Progenitor cell of endocrine pancreas (in vitro differentiated cells): Measurements from ENCODE around the gene PSG7. TPM values are rescaled to one million over a fixed set of nuclear protein-coding genes. Genes with fewer than 3 reads are reported as not detected.
"Not testable (repeated sequence)": the region's sequence is repeated elsewhere in the genome, so short reads cannot be mapped to it uniquely, and the experiment has no call there.

ENCODE experiments used
- DNase-seq: peaks from one replicate; pipeline ENCODE4 v3.0.0; 2021; ENCODE audit warnings: low spot score; ENCODE audit not compliant: unreplicated experiment
- H3K27ac Mint-ChIP-seq: 2 replicates; pipeline ENCODE4 v1.8.0; 2021; ENCODE audit warnings: mild to moderate bottlenecking, moderate library complexity, mixed read lengths
- H3K27me3 Mint-ChIP-seq: 2 replicates; pipeline ENCODE4 v1.8.0; 2021; ENCODE audit warnings: mixed read lengths
- H3K36me3 Mint-ChIP-seq: 2 replicates; pipeline ENCODE4 v1.8.0; 2022; ENCODE audit warnings: mixed read lengths; ENCODE audit not compliant: insufficient read depth
- H3K4me1 Mint-ChIP-seq: 2 replicates; pipeline ENCODE4 v1.8.0; 2021; ENCODE audit warnings: low read depth, mixed read lengths
- H3K4me3 Mint-ChIP-seq: 2 replicates; pipeline ENCODE4 v1.8.0; 2021; ENCODE audit warnings: low read depth, mild to moderate bottlenecking, moderate library complexity, mixed read lengths
- H3K9me3 Mint-ChIP-seq: 2 replicates; pipeline ENCODE4 v1.8.0; 2021; ENCODE audit warnings: low read depth, mixed read lengths
- CTCF ChIP-seq: fragments of 200-600 bp; sonication (generic); IDR thresholded peaks from one replicate; pipeline ENCODE4 v1.5.0; 2021; ENCODE audit warnings: antibody characterized with exemption, mild to moderate bottlenecking; ENCODE audit not compliant: unreplicated experiment
- long read RNA-seq: library from polyadenylated mRNA; unstranded; transcript quantifications from one replicate; pipeline ENCODE4 v2.0.0, GENCODE V29; 2020
- total RNA-seq: library from RNA; stranded (reverse); gene quantifications from 2 replicates; pipeline ENCODE4 v1.2.1, GENCODE V29; 2021

Gene PSG7
- total RNA-seq, result not detected in 2 replicates
- long read RNA-seq, result 0 reads

GRCh38 chr19:42937107-42937506 lies at the start of gene PSG7:
Gene PSG7 (minus strand): TSS chr19:42937207. CDS start chr19:42937076, 131 bp downstream.
- H3K27ac Mint-ChIP-seq, H3K27me3 Mint-ChIP-seq, H3K36me3 Mint-ChIP-seq, DNase-seq, H3K4me1 Mint-ChIP-seq, H3K4me3 Mint-ChIP-seq: not testable (repeated sequence)
- H3K9me3 Mint-ChIP-seq, result peaks cover 65% of the 10 kb centered on the region

GRCh38 chr19:42985588-42985987 lies 48.6 kb upstream of the PSG7 start:
- H3K27ac Mint-ChIP-seq, result no peak overlapping the region
- H3K36me3 Mint-ChIP-seq, result peaks cover under 1% of the 10 kb centered on the region
- peaks cover 52% of the 10 kb centered on the region for H3K9me3 Mint-ChIP-seq
- H3K27me3 Mint-ChIP-seq, result no peaks in the 10 kb centered on the region
- DNase-seq, result no peak
- no peak overlapping the region for H3K4me3 Mint-ChIP-seq
- no peak for TF ChIP-seq CTCF
- no peaks in the 10 kb centered on the region for H3K4me1 Mint-ChIP-seq

- not testable (repeated sequence) for H3K27me3 Mint-ChIP-seq, H3K4me1 Mint-ChIP-seq, DNase-seq, H3K4me3 Mint-ChIP-seq, H3K36me3 Mint-ChIP-seq, H3K27ac Mint-ChIP-seq
- peaks cover 54% of the 10 kb centered on the region for H3K9me3 Mint-ChIP-seq
Measured at GRCh38 chr19:42982111-42982510, 45.1 kb upstream of the PSG7 start.

GRCh38 chr19:42971451-42971850 lies 34.4 kb upstream of the PSG7 start:
- not testable (repeated sequence) for DNase-seq, H3K4me3 Mint-ChIP-seq, H3K27me3 Mint-ChIP-seq, H3K4me1 Mint-ChIP-seq, H3K27ac Mint-ChIP-seq, H3K36me3 Mint-ChIP-seq
- peaks cover 46% of the 10 kb centered on the region for H3K9me3 Mint-ChIP-seq

DNA sequence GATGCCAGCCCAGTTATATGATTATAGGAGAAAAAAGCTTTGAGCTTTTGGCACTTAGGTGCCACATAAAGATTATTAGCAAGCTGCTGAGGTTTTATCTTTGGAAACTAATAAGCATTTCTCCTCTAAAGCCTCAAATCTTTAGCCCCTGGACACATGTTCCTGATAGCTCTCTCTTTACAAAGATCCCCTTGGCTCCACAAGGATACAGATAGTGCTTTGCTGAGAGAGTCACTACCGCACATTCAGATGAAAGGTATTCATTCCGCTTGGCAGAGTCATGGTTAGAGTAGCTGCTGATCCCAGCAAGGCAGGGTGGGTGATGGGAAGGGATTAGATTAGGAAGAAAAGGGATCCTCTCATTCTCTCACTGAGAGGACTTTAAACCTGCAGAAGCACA lies 28.2 kb upstream of the PSG7 start:
- H3K27me3 Mint-ChIP-seq, result no peaks in the 10 kb centered on the region
- H3K27ac Mint-ChIP-seq, result no peak overlapping the region
- H3K36me3 Mint-ChIP-seq, result no peaks in the 10 kb centered on the region
- no peaks in the 10 kb centered on the region for H3K4me1 Mint-ChIP-seq
- no peak for TF ChIP-seq CTCF
- no peak overlapping the region for H3K4me3 Mint-ChIP-seq
- peaks cover 66% of the 10 kb centered on the region for H3K9me3 Mint-ChIP-seq
- DNase-seq, result no peak

DNA sequence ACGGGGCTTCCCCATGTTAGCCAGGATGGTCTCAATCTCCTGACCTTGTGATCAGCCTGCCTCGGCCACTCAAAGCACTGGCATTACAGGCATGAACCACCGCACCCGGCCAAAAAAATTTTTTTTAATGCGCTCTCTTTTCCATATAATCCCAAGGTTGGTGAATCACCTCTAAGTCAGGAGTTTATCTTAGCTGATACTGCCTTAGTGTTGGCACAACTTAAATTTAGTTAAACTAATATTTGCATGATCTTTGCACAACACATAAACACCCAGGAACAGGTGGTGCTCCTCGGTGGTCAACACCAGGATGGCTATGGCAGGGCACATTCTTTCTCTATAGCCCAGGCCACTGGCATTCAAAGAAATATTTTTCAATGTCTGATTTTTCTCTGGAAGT lies 24.1 kb upstream of the PSG7 start:
- Mint-ChIP-seq H3K9me3 (peaks cover 68% of the 10 kb centered on the region), H3K36me3 (peaks cover 4% of the 10 kb centered on the region), H3K4me3 (no peak overlapping the region), H3K27me3 (no peaks in the 10 kb centered on the region), H3K27ac (no peak overlapping the region), H3K4me1 (no peaks in the 10 kb centered on the region)
- DNase-seq, result no peak
- no peak for TF ChIP-seq CTCF

- H3K4me3 Mint-ChIP-seq, H3K4me1 Mint-ChIP-seq, DNase-seq, H3K27me3 Mint-ChIP-seq, H3K27ac Mint-ChIP-seq, H3K36me3 Mint-ChIP-seq: not testable (repeated sequence)
- H3K9me3 Mint-ChIP-seq, result peaks cover 37% of the 10 kb centered on the region
Measured at GRCh38 chr19:42952126-42952525, 15.1 kb upstream of the PSG7 start.

DNA sequence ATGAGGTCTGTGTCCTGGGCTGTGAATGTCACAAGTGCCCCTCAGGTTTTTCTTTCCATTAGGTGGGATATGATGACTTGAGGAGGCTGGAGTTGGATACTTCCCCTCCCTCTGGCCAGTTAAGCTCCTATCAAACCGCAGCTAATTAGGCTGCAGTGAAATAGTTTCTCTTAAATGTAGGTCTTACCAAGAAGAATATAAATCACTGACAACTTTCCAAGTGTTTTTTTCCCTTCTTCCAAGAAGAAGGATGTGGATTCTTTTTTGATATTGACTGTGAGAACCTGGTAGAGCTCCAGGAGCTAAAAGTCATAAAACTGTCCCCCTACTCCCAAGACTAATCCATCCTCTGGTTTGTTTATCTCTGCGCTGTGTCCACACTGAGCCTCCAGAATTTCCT lies 14.5 kb upstream of the PSG7 start:
- H3K4me1 Mint-ChIP-seq, H3K27me3 Mint-ChIP-seq, H3K27ac Mint-ChIP-seq, DNase-seq, H3K4me3 Mint-ChIP-seq, H3K36me3 Mint-ChIP-seq: not testable (repeated sequence)
- H3K9me3 Mint-ChIP-seq, result peaks cover 37% of the 10 kb centered on the region
